MM.1S (cell line): ENCODE results near the gene RASGRP2.

Experiments used
- DNase-seq: peaks from one replicate; pipeline ENCODE4 v3.0.0-alpha.2; 2015
- H2AFZ ChIP-seq: fragments of 300-600 bp; sonication (generic); 2 replicates; pipeline ENCODE4 v1.6.0; 2016; ENCODE audit warnings: antibody characterized with exemption, low read length
- H3F3A ChIP-seq: fragments of 300-600 bp; sonication (generic); 2 replicates; pipeline ENCODE4 v1.6.1; 2016; ENCODE audit warnings: mild to moderate bottlenecking, antibody characterized with exemption, low read length, moderate library complexity, mixed read lengths; ENCODE audit not compliant: insufficient read depth
- H3K27ac ChIP-seq: fragments of 300-600 bp; sonication (generic); 2 replicates; pipeline ENCODE4 v1.5.1; 2016; ENCODE audit warnings: mild to moderate bottlenecking, low read length
- H3K27me3 ChIP-seq: fragments of 300-600 bp; sonication (generic); replicated peaks from 2 replicates; pipeline ENCODE4 v1.6.0; 2016; ENCODE audit warnings: low read length; ENCODE audit not compliant: insufficient read depth
- H3K36me3 ChIP-seq: fragments of 300-600 bp; sonication (generic); replicated peaks from 2 replicates; pipeline ENCODE4 v1.6.1; 2016; ENCODE audit warnings: mild to moderate bottlenecking, low read length, mixed read lengths; ENCODE audit not compliant: insufficient read depth
- H3K4me1 ChIP-seq: fragments of 300-600 bp; sonication (generic); 2 replicates; pipeline ENCODE4 v1.6.1; 2016; ENCODE audit warnings: low read length, mixed read lengths
- H3K4me2 ChIP-seq: fragments of 300-600 bp; sonication (generic); 2 replicates; pipeline ENCODE4 v1.6.0; 2016; ENCODE audit warnings: low read depth, low read length
- H3K4me3 ChIP-seq: fragments of 300-600 bp; sonication (generic); 2 replicates; pipeline ENCODE4 v1.5.1; 2016; ENCODE audit warnings: low read length, mixed read lengths
- H3K79me2 ChIP-seq: fragments of 300-600 bp; sonication (generic); 2 replicates; pipeline ENCODE4 v1.6.1; 2016; ENCODE audit warnings: mixed run types, low read length, mixed read lengths
- H3K9ac ChIP-seq: fragments of 300-600 bp; sonication (generic); 2 replicates; pipeline ENCODE4 v1.6.1; 2016; ENCODE audit warnings: low read length, mixed read lengths
- H3K9me2 ChIP-seq: fragments of 300-600 bp; sonication (generic); replicated peaks from 2 replicates; pipeline ENCODE4 v1.6.1; 2016; ENCODE audit warnings: mild to moderate bottlenecking, low read length, mixed read lengths; ENCODE audit not compliant: insufficient read depth
- H3K9me3 ChIP-seq: fragments of 300-600 bp; sonication (generic); replicated peaks from 2 replicates; pipeline ENCODE4 v1.6.1; 2016; ENCODE audit warnings: mild to moderate bottlenecking, low read length, mixed read lengths; ENCODE audit not compliant: insufficient read depth
- H4K20me1 ChIP-seq: fragments of 300-600 bp; sonication (generic); 2 replicates; pipeline ENCODE4 v1.6.1; 2016; ENCODE audit warnings: mild to moderate bottlenecking, low read length, moderate library complexity, mixed read lengths; ENCODE audit not compliant: insufficient read depth
- CTCF ChIP-seq: fragments of 300-600 bp; sonication (generic); IDR thresholded peaks from 2 replicates; pipeline ENCODE4 v1.5.1; 2016; ENCODE audit warnings: antibody characterized with exemption, low read length, mixed read lengths
- EZH2 ChIP-seq: fragments of 300-600 bp; sonication (generic); optimal IDR thresholded peaks from 2 replicates; pipeline ENCODE3; 2017; ENCODE audit warnings: low read depth, mild to moderate bottlenecking, antibody characterized with exemption, low read length, mixed read lengths
- EZH2phosphoT487 ChIP-seq: fragments of 300-600 bp; sonication (generic); IDR thresholded peaks from 2 replicates; pipeline ENCODE4 v1.6.1; 2018; ENCODE audit warnings: antibody characterized with exemption, low read length

The RASGRP2 gene

GRCh38 chr11:64691543-64691942 lies 52.4 kb downstream of the RASGRP2 start:
- Histone ChIP-seq H3K36me3 (no peaks in the 10 kb centered on the region), H3K9me3 (no peaks in the 10 kb centered on the region), H3K27me3 (peaks cover 88% of the 10 kb centered on the region), H3F3A (no peaks in the 10 kb centered on the region), H3K4me1 (0 out of 2 replicates have a peak, but pooled peaks cover 6% of the 10 kb centered on the region), H3K9me2 (no peaks in the 10 kb centered on the region), H3K9ac (no peak overlapping the region), H3K4me2 (no peak overlapping the region), H3K4me3 (no peak overlapping the region), H2AFZ (no peak overlapping the region), H4K20me1 (no peaks in the 10 kb centered on the region), H3K79me2 (no peaks in the 10 kb centered on the region), H3K27ac (no peak overlapping the region)
- DNase-seq = no peak
- no peak for TF ChIP-seq EZH2
- no peak for TF ChIP-seq EZH2phosphoT487
- no peak for TF ChIP-seq CTCF

DNA sequence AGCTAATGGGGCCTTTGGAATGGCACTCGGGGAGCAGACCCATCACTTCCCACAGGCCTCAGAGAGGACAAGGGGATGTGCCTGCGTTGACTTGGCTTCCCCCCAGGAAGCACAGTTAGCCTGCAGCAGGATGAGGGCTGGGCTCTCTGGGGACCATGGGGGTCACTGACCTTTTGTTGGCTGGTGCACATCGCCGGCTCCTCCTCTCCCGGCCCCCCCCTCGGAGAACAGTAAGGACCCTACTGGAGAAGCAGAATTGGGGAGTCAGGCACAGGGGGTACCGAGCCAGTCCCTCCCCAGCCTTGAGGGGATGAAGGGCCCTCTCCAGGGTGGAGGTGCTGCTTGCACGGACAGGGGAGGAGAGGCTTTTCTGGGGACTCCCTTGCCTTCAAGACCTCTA lies 53.7 kb downstream of the RASGRP2 start:
- 0 out of 2 replicates have a peak, but pooled peaks cover 6% of the 10 kb centered on the region for H3K4me1 ChIP-seq
- no peak for DNase-seq

DNA sequence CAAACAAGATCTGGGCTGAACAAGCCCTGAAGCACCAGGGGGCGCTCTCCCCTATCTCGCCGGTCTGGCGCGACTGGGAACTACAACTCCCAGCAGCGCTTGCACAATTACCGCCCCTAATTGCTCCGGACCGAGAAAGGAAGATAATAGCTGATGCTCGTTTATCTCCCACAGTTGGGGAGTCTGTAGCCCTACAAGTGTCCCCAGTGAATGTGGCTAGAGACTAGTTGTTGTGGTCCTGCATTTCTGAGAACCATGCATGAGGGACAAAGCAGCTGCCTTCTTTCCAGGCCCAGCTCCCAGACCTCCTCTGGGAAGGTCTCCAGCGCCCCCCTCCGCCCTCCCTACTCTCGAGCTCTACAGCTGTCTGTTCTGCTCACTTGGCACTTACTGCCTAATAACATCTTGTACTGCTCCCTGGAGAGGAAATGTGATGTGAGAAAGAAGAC lies 55.4 kb downstream of the RASGRP2 start:
- H3F3A ChIP-seq = no peaks in the 10 kb centered on the region
- H2AFZ ChIP-seq = peak overlapping the region; percentile 73
- no peak overlapping the region for H3K9ac ChIP-seq
- no peaks in the 10 kb centered on the region for H3K9me3 ChIP-seq
- TF ChIP-seq EZH2phosphoT487 (no peak), CTCF (peak; percentile 92)
- H3K4me3 ChIP-seq = peak overlapping the region; percentile 63
- peaks cover 89% of the 10 kb centered on the region for H3K27me3 ChIP-seq
- H3K79me2 ChIP-seq = no peaks in the 10 kb centered on the region
- H3K9me2 ChIP-seq = no peaks in the 10 kb centered on the region
- H4K20me1 ChIP-seq = no peaks in the 10 kb centered on the region
- H3K4me2 ChIP-seq = peak overlapping the region; percentile 78; the same call in 1 of the 2 replicates
- DNase-seq = peak; percentile 86
- H3K36me3 ChIP-seq = no peaks in the 10 kb centered on the region
- 0 out of 2 replicates have a peak, but pooled peaks cover 6% of the 10 kb centered on the region for H3K4me1 ChIP-seq
- H3K27ac ChIP-seq = no peak overlapping the region

More for the DNA sequence above, 53.7 kb downstream of the RASGRP2 start:
- TF ChIP-seq EZH2phosphoT487 (no peak), CTCF (no peak), EZH2 (no peak)
- H3K36me3 ChIP-seq = no peaks in the 10 kb centered on the region
- no peak overlapping the region for H2AFZ ChIP-seq
- H3K4me2 ChIP-seq = no peak overlapping the region
- H3K27me3 ChIP-seq = peaks cover 89% of the 10 kb centered on the region
- no peaks in the 10 kb centered on the region for H3K9me2 ChIP-seq
- H3K79me2 ChIP-seq = no peaks in the 10 kb centered on the region
- H3F3A ChIP-seq = no peaks in the 10 kb centered on the region
- H4K20me1 ChIP-seq = no peaks in the 10 kb centered on the region
- H3K9ac ChIP-seq = no peak overlapping the region
- H3K27ac ChIP-seq = no peak overlapping the region
- no peaks in the 10 kb centered on the region for H3K9me3 ChIP-seq
- no peak overlapping the region for H3K4me3 ChIP-seq
